DOHH2 (cell line): ENCODE data around the gene RUNX1.

ENCODE experiments used
- H3F3A ChIP-seq: fragments of 200-600 bp; sonication (generic), shearing (Covaris generic); 2 replicates; pipeline ENCODE4 v1.6.0; 2016; ENCODE audit warnings: antibody characterized with exemption, mild to moderate bottlenecking; ENCODE audit not compliant: control insufficient read depth, insufficient read depth
- H3K27ac ChIP-seq: fragments of 200-600 bp; sonication (generic); 2 replicates; pipeline ENCODE4 v1.5.1; 2014; ENCODE audit warnings: low read depth, mild to moderate bottlenecking, low read length, moderate library complexity
- H3K27me3 ChIP-seq: fragments of 200-600 bp; sonication (generic); 2 replicates; pipeline ENCODE4 v1.6.1; 2014; ENCODE audit warnings: mild to moderate bottlenecking, low read length, mixed read lengths; ENCODE audit not compliant: control insufficient read depth
- H3K36me3 ChIP-seq: fragments of 200-600 bp; sonication (generic); 2 replicates; pipeline ENCODE4 v1.6.1; 2014; ENCODE audit warnings: mild to moderate bottlenecking, low read length, moderate library complexity, mixed read lengths; ENCODE audit not compliant: control insufficient read depth
- H3K4me1 ChIP-seq: fragments of 200-600 bp; sonication (generic); 2 replicates; pipeline ENCODE4 v1.6.1; 2014; ENCODE audit warnings: mild to moderate bottlenecking, low read length, mixed read lengths; ENCODE audit not compliant: control insufficient read depth
- H3K4me2 ChIP-seq: fragments of 200-600 bp; sonication (generic); 2 replicates; pipeline ENCODE4 v1.6.0; 2014; ENCODE audit warnings: mild to moderate bottlenecking, low read length, moderate library complexity
- H3K4me3 ChIP-seq: fragments of 200-600 bp; sonication (generic); 2 replicates; pipeline ENCODE4 v1.5.1; 2014; ENCODE audit warnings: mild to moderate bottlenecking, low read length, mixed read lengths
- H3K79me2 ChIP-seq: fragments of 200-600 bp; sonication (generic); 2 replicates; pipeline ENCODE4 v1.6.1; 2014; ENCODE audit warnings: mild to moderate bottlenecking, low read length, mixed read lengths; ENCODE audit not compliant: control insufficient read depth
- H3K9me2 ChIP-seq: fragments of 200-600 bp; sonication (generic); replicated peaks from 2 replicates; pipeline ENCODE4 v1.6.1; 2014; ENCODE audit warnings: mild to moderate bottlenecking, low read length, mixed read lengths; ENCODE audit not compliant: control insufficient read depth
- H3K9me3 ChIP-seq: fragments of 200-600 bp; sonication (generic); 2 replicates; pipeline ENCODE4 v1.6.1; 2014; ENCODE audit warnings: antibody characterized with exemption, low read length, mixed read lengths; ENCODE audit not compliant: control insufficient read depth, insufficient read depth
- H4K20me1 ChIP-seq: fragments of 200-600 bp; sonication (generic); 2 replicates; pipeline ENCODE4 v1.6.0; 2014; ENCODE audit warnings: low read depth, mild to moderate bottlenecking, antibody characterized with exemption, low read length, moderate library complexity; ENCODE audit not compliant: control insufficient read depth, insufficient read depth
- EZH2phosphoT487 ChIP-seq: fragments of 200-600 bp; sonication (generic); IDR thresholded peaks from 2 replicates; pipeline ENCODE4 v1.6.1; 2017; ENCODE audit warnings: borderline replicate concordance, mild to moderate bottlenecking, antibody characterized with exemption, low read length, moderate library complexity, mixed read lengths
- TF ChIP-seq, protein P1 (sequence below): fragments of 200-600 bp; sonication (generic); IDR thresholded peaks from one replicate; pipeline ENCODE4 v1.5.1; 2014; ENCODE audit warnings: antibody characterized with exemption, mild to moderate bottlenecking, low read depth, low read length; ENCODE audit not compliant: poor library complexity, severe bottlenecking

The RUNX1 gene

GRCh38 chr21:34984356-34985058 is 64.6 kb downstream of the RUNX1 start:
- no peaks in the 10 kb centered on the region for H3K27me3 ChIP-seq
- H3F3A ChIP-seq = no peaks in the 10 kb centered on the region
- no peak overlapping the region for H3K27ac ChIP-seq
- H3K4me1 ChIP-seq = no peaks in the 10 kb centered on the region; the same call in 1 of the 2 replicates
- H3K4me3 ChIP-seq = no peak overlapping the region
- TF ChIP-seq, protein P1, sequence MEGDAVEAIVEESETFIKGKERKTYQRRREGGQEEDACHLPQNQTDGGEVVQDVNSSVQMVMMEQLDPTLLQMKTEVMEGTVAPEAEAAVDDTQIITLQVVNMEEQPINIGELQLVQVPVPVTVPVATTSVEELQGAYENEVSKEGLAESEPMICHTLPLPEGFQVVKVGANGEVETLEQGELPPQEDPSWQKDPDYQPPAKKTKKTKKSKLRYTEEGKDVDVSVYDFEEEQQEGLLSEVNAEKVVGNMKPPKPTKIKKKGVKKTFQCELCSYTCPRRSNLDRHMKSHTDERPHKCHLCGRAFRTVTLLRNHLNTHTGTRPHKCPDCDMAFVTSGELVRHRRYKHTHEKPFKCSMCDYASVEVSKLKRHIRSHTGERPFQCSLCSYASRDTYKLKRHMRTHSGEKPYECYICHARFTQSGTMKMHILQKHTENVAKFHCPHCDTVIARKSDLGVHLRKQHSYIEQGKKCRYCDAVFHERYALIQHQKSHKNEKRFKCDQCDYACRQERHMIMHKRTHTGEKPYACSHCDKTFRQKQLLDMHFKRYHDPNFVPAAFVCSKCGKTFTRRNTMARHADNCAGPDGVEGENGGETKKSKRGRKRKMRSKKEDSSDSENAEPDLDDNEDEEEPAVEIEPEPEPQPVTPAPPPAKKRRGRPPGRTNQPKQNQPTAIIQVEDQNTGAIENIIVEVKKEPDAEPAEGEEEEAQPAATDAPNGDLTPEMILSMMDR = no peak
- TF ChIP-seq EZH2phosphoT487 = no peak
- peaks cover 44% of the 10 kb centered on the region for H3K36me3 ChIP-seq
- H3K79me2 ChIP-seq = peaks cover 88% of the 10 kb centered on the region
- 0 out of 2 replicates have a peak, but pooled peaks cover 4% of the 10 kb centered on the region for H4K20me1 ChIP-seq
- no peaks in the 10 kb centered on the region for H3K9me2 ChIP-seq
- no peak overlapping the region for H3K4me2 ChIP-seq
- H3K9me3 ChIP-seq = no peaks in the 10 kb centered on the region

GRCh38 chr21:34983680-34984086 is 65.4 kb downstream of the RUNX1 start:
- Histone ChIP-seq H3K36me3 (peaks cover 44% of the 10 kb centered on the region), H3K9me3 (no peaks in the 10 kb centered on the region), H3K4me2 (no peak overlapping the region), H4K20me1 (0 out of 2 replicates have a peak, but pooled peaks cover 4% of the 10 kb centered on the region), H3K4me3 (no peak overlapping the region), H3K9me2 (no peaks in the 10 kb centered on the region), H3K27ac (no peak overlapping the region), H3F3A (no peaks in the 10 kb centered on the region), H3K27me3 (no peaks in the 10 kb centered on the region), H3K79me2 (peaks cover 91% of the 10 kb centered on the region), H3K4me1 (no peaks in the 10 kb centered on the region; the same call in 1 of the 2 replicates)
- TF ChIP-seq, protein P1 = no peak
- TF ChIP-seq EZH2phosphoT487 = no peak

- Histone ChIP-seq H4K20me1 (0 out of 2 replicates have a peak, but pooled peaks cover 4% of the 10 kb centered on the region), H3K27me3 (no peaks in the 10 kb centered on the region), H3K9me2 (no peaks in the 10 kb centered on the region), H3K36me3 (peaks cover 30% of the 10 kb centered on the region), H3K4me3 (no peak overlapping the region), H3K79me2 (peaks cover 86% of the 10 kb centered on the region), H3F3A (no peaks in the 10 kb centered on the region), H3K4me1 (no peaks in the 10 kb centered on the region; the same call in 1 of the 2 replicates), H3K4me2 (no peak overlapping the region), H3K27ac (no peak overlapping the region), H3K9me3 (no peaks in the 10 kb centered on the region)
- TF ChIP-seq EZH2phosphoT487 = no peak
- TF ChIP-seq, protein P1 = no peak
Observed at GRCh38 chr21:34981791-34982190, 67.3 kb downstream of the RUNX1 start.
